Rectal smooth muscle tissue (tissue), 1 donor: ENCODE measurements around the gene SF3B3.

ENCODE experiments used
- H3K27ac ChIP-seq: one replicate; pipeline ENCODE4 v1.7.0; 2013; ENCODE audit warnings: low read depth, low read length, inconsistent platforms
- H3K27me3 ChIP-seq: one replicate; pipeline ENCODE4 v1.7.0; 2013; ENCODE audit warnings: low read length; ENCODE audit not compliant: control insufficient read depth, insufficient read depth
- H3K36me3 ChIP-seq: one replicate; pipeline ENCODE4 v1.7.0; 2013; ENCODE audit warnings: low read length; ENCODE audit not compliant: control insufficient read depth, insufficient read depth
- H3K4me1 ChIP-seq: one replicate; pipeline ENCODE4 v1.7.0; 2013; ENCODE audit warnings: low read length; ENCODE audit not compliant: control insufficient read depth, insufficient read depth
- H3K4me3 ChIP-seq: one replicate; pipeline ENCODE4 v1.7.0; 2013; ENCODE audit warnings: low read length
- H3K9ac ChIP-seq: one replicate; pipeline ENCODE4 v1.7.0; 2013; ENCODE audit warnings: low read length

Gene SF3B3

GRCh38 chr16:70552675-70553074, 29.1 kb downstream of the SF3B3 start:
- Histone ChIP-seq H3K27ac (no peak overlapping the region), H3K4me1 (no peaks in the 10 kb centered on the region), H3K27me3 (no peaks in the 10 kb centered on the region), H3K4me3 (no peak overlapping the region), H3K9ac (no peak overlapping the region), H3K36me3 (peaks cover 55% of the 10 kb centered on the region)

- Histone ChIP-seq H3K9ac (no peak overlapping the region), H3K4me3 (no peak overlapping the region), H3K27me3 (no peaks in the 10 kb centered on the region), H3K4me1 (no peaks in the 10 kb centered on the region), H3K27ac (no peak overlapping the region), H3K36me3 (peaks cover 51% of the 10 kb centered on the region)
Observed at GRCh38 chr16:70553645-70554044, 30.0 kb downstream of the SF3B3 start.

GRCh38 chr16:70556063-70556462, 32.4 kb downstream of the SF3B3 start:
- Histone ChIP-seq H3K4me3 (no peak overlapping the region), H3K27ac (no peak overlapping the region), H3K27me3 (no peaks in the 10 kb centered on the region), H3K36me3 (peaks cover 42% of the 10 kb centered on the region), H3K9ac (no peak overlapping the region), H3K4me1 (no peaks in the 10 kb centered on the region)

GRCh38 chr16:70561623-70562022, 38.0 kb downstream of the SF3B3 start:
- peaks cover 56% of the 10 kb centered on the region for H3K36me3 ChIP-seq
- no peaks in the 10 kb centered on the region for H3K27me3 ChIP-seq
- H3K9ac ChIP-seq = no peak overlapping the region
- no peak overlapping the region for H3K4me3 ChIP-seq
- peaks cover 13% of the 10 kb centered on the region for H3K4me1 ChIP-seq
- no peak overlapping the region for H3K27ac ChIP-seq

- no peak overlapping the region for H3K4me3 ChIP-seq
- H3K36me3 ChIP-seq = peaks cover 60% of the 10 kb centered on the region
- H3K4me1 ChIP-seq = peaks cover 13% of the 10 kb centered on the region
- H3K27ac ChIP-seq = no peak overlapping the region
- no peaks in the 10 kb centered on the region for H3K27me3 ChIP-seq
- H3K9ac ChIP-seq = no peak overlapping the region
Observed at GRCh38 chr16:70563636-70564035, 40.0 kb downstream of the SF3B3 start.

- Histone ChIP-seq H3K27ac (peak overlapping the region; percentile 1), H3K27me3 (no peaks in the 10 kb centered on the region), H3K9ac (no peak overlapping the region), H3K36me3 (peaks cover 64% of the 10 kb centered on the region), H3K4me3 (no peak overlapping the region), H3K4me1 (peaks cover 13% of the 10 kb centered on the region)
Observed at GRCh38 chr16:70565053-70565452, 41.4 kb downstream of the SF3B3 start.

GRCh38 chr16:70568601-70569237, 45.1 kb downstream of the SF3B3 start:
- peaks cover 72% of the 10 kb centered on the region for H3K36me3 ChIP-seq

GRCh38 chr16:70569752-70570151, 46.1 kb downstream of the SF3B3 start:
- Histone ChIP-seq H3K4me1 (peaks cover 17% of the 10 kb centered on the region), H3K9ac (no peak overlapping the region), H3K4me3 (no peak overlapping the region), H3K27me3 (no peaks in the 10 kb centered on the region), H3K27ac (no peak overlapping the region), H3K36me3 (peaks cover 66% of the 10 kb centered on the region)

More at GRCh38 chr16:70568601-70569237, 45.1 kb downstream of the SF3B3 start:
- H3K27me3 ChIP-seq = no peaks in the 10 kb centered on the region
- no peak overlapping the region for H3K9ac ChIP-seq
- peaks cover 20% of the 10 kb centered on the region for H3K4me1 ChIP-seq
- no peak overlapping the region for H3K4me3 ChIP-seq
- no peak overlapping the region for H3K27ac ChIP-seq

GRCh38 chr16:70570967-70571570, 47.5 kb downstream of the SF3B3 start:
- no peak overlapping the region for H3K4me3 ChIP-seq
- peaks cover 9% of the 10 kb centered on the region for H3K4me1 ChIP-seq
- H3K9ac ChIP-seq = no peak overlapping the region
- H3K27ac ChIP-seq = no peak overlapping the region
- H3K27me3 ChIP-seq = no peaks in the 10 kb centered on the region
- peaks cover 58% of the 10 kb centered on the region for H3K36me3 ChIP-seq

GRCh38 chr16:70571623-70572022, 48.0 kb downstream of the SF3B3 start:
- H3K36me3 ChIP-seq = peaks cover 57% of the 10 kb centered on the region
- no peak overlapping the region for H3K27ac ChIP-seq

GRCh38 chr16:70572050-70572925, 48.7 kb downstream of the SF3B3 start:
- H3K9ac ChIP-seq = no peak overlapping the region
- H3K4me1 ChIP-seq = peaks cover 9% of the 10 kb centered on the region
- H3K27ac ChIP-seq = no peak overlapping the region
- H3K27me3 ChIP-seq = no peaks in the 10 kb centered on the region
- H3K4me3 ChIP-seq = no peak overlapping the region
- peaks cover 50% of the 10 kb centered on the region for H3K36me3 ChIP-seq

More at GRCh38 chr16:70571623-70572022, 48.0 kb downstream of the SF3B3 start:
- Histone ChIP-seq H3K4me1 (peaks cover 9% of the 10 kb centered on the region), H3K4me3 (no peak overlapping the region), H3K9ac (no peak overlapping the region), H3K27me3 (no peaks in the 10 kb centered on the region)

- Histone ChIP-seq H3K27ac (peak overlapping the region; percentile 43), H3K4me1 (peaks cover 9% of the 10 kb centered on the region), H3K36me3 (peaks cover 46% of the 10 kb centered on the region), H3K4me3 (no peak overlapping the region), H3K27me3 (no peaks in the 10 kb centered on the region), H3K9ac (no peak overlapping the region)
Observed at GRCh38 chr16:70572926-70573270, 49.3 kb downstream of the SF3B3 start.
